ENCODE data around the gene ANKS1A.

The ANKS1A gene

DNA sequence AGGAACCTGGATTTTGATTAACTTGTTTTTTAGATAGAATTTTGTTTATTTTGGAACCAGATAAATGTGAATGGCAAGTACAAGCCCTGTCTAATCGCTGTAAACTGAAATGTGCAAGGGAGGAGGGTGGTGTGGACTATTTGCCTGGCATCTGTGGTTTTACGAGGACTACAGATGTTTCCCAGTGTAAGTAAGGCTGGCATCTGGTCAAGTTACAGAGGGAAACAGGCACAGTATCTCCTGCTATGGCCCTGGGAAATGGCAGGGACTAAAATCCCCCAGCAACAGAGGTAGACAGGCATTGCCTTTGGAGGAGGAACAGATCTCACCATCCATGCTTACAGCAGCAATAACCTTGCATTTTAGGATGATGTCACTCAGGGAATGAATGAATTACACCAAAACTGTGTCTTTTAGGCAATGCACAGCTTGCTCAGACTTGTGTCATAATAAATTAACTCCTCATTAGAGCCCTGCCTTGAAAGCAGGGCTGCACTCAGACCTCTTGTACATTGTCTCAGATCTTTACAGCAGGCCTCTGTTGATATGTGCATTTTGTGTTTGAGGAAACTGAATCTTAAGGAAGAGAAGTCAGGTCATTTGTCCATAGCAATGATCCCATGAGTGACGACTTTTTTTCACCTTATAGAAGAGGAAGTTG, 155.8 kb downstream of the ANKS1A start:
- no peak overlapping the region for H3K4me3 ChIP-seq (ENCODE audit: low read depth, low read length)
- TF ChIP-seq, protein P1, sequence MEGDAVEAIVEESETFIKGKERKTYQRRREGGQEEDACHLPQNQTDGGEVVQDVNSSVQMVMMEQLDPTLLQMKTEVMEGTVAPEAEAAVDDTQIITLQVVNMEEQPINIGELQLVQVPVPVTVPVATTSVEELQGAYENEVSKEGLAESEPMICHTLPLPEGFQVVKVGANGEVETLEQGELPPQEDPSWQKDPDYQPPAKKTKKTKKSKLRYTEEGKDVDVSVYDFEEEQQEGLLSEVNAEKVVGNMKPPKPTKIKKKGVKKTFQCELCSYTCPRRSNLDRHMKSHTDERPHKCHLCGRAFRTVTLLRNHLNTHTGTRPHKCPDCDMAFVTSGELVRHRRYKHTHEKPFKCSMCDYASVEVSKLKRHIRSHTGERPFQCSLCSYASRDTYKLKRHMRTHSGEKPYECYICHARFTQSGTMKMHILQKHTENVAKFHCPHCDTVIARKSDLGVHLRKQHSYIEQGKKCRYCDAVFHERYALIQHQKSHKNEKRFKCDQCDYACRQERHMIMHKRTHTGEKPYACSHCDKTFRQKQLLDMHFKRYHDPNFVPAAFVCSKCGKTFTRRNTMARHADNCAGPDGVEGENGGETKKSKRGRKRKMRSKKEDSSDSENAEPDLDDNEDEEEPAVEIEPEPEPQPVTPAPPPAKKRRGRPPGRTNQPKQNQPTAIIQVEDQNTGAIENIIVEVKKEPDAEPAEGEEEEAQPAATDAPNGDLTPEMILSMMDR (IDR thresholded peaks at IDR 0.05; ENCODE audit: low read depth, low read length): no peak
- in situ Hi-C loops (cut with HindIII; ENCODE audit: low sequenced_read_pairs): no loop called here
- no peak for DNase-seq (ENCODE audit: low read depth, low spot score)

DNA sequence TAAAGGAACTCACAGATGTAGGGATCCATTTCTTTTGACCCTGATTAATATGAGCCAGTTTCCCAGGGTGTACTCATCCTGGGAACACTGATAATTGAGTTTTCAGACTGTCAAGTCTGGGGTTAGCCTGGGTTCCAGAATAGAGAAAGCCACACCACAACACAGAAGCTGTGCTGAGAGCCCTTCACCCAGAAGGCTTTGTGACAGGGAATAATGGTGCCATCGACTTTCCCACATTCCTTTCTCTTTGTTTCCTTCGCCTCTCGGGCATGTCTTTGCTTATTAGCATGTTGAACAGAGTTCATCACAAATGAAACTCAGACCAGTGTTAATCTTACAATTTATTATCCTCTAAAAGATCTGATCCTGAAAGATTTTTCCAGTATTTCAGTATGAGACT, 157.0 kb downstream of the ANKS1A start:
- TF ChIP-seq, protein P1 (IDR thresholded peaks at IDR 0.05; ENCODE audit: low read depth, low read length): no peak
- in situ Hi-C loops (cut with HindIII; ENCODE audit: low sequenced_read_pairs): no loop called here
- no peak overlapping the region for H3K4me3 ChIP-seq (ENCODE audit: low read depth, low read length)
- DNase-seq (ENCODE audit: low read depth, low spot score): no peak

DNA sequence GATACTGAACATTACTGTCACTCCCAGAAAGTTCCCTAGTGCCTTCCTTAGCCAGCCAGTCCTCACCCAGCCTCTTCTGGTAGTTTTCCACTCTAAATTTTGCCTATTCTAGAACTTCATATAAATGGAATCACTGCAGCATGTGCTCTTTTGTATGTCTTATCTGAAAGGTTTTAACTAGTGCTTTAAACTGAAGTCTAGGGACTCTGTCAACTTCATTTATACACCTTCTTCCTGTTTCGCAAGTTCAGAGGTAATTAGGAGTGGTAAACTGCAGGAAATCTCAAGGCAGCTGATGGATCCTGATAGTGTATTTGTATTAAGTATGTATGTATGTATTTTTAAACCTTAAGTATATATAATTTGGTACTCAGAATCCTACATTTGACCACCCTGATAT, 157.8 kb downstream of the ANKS1A start:
- no peak overlapping the region for H3K4me3 ChIP-seq (ENCODE audit: low read depth, low read length)
- DNase-seq (ENCODE audit: low read depth, low spot score): no peak
- in situ Hi-C loops (cut with HindIII; ENCODE audit: low sequenced_read_pairs): no loop called here
- TF ChIP-seq, protein P1 (IDR thresholded peaks at IDR 0.05; ENCODE audit: low read depth, low read length): no peak

DNA sequence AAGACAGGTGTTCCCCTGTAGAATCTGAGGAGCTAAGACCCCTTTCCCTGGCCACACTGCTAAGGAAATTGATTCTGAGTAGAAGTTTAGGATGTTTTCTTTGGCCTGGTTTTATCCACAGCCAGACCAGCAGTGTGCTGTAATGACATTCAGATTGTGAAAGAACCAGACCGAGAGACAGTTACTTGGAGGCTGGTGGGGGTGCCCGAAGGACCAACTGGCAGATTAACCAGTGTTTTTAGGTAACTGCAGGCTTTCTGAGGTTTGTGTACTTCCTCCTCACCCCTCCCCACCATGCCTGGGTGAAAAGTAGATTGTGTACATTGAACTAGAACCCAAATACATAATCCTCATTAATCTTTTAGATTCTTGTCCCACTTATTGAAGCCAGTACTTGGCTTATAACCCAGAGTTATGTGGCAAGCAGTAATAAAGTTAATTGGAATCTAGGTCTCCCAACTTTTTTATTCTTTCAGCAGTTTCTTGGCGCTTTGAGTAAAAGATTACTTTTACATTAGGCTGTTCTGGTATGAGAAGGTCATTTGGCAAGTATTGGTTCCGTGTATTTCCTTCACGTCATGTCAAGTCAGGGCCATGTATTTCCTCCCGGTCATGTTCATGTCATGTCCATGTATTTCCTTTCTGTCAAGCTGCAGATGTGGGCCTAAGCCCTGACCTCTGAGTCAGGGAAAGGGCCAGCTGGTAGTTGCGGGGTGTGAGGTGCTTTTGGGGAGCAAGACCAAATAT, 158.4 kb downstream of the ANKS1A start:
- DNase-seq (ENCODE audit: low read depth, low spot score): peak; percentile 66
- TF ChIP-seq, protein P1 (IDR thresholded peaks at IDR 0.05; ENCODE audit: low read depth, low read length): no peak
- no peak overlapping the region for H3K4me3 ChIP-seq (ENCODE audit: low read depth, low read length)
- in situ Hi-C loops (cut with HindIII; ENCODE audit: low sequenced_read_pairs): no loop called here

DNA sequence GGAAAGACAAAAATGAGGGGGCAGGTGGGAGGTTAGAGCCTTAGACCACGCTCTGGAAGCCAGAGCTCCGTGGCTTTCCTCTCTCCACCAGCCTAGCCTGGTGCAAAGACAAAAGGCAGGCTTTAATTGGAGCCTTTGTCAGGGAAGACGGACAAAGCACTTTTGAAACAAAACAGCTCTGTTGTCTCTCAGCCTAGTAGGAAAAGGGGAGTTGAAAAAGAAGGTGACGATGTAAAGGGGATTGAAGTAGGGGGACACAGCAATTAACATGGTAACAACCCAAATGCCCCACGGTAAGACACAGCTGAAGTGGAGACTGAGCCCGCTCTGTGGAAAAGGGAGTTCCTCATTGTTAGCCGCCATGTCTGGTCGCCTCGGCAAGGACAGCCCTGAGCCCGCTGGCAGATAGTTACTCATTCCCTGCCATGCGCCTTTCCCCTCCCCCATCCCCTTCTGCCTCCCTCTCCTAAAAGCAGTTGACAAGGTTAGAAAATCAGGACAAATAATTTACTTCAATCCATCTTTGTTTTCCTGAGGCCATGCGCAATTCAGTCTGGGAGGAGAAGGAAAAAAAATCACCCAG, 159.1 kb downstream of the ANKS1A start:
- in situ Hi-C loops (cut with HindIII; ENCODE audit: low sequenced_read_pairs): no loop called here
- TF ChIP-seq, protein P1 (IDR thresholded peaks at IDR 0.05; ENCODE audit: low read depth, low read length): no peak
- no peak for DNase-seq (ENCODE audit: low read depth, low spot score)
- H3K4me3 ChIP-seq (ENCODE audit: low read depth, low read length): no peak overlapping the region

DNA sequence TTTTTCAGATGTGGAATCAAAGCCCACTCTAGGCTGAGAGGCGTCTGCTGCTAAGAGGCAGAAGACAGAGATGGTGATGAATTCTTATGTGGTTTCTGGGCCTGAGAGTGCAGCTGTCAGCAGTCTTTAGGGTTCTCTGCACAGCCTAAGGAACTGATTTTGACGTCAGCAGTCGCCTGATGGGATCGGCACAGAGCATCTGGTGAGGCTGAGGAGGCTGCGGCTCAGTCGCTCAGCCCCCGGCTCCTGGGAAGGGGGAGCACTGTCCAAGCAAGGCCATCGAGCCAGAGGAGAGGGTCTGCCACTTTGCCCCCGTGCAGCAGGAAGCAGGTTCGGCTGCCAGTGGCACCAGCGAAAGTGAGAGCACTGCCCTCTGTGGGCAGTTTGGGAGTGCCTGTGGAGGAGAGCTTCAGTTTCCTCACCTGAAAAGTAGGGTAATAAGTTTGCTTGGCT, 159.6 kb downstream of the ANKS1A start:
- in situ Hi-C loops (cut with HindIII; ENCODE audit: low sequenced_read_pairs): no loop called here
- DNase-seq (ENCODE audit: low read depth, low spot score): peak; percentile 78
- no peak overlapping the region for H3K4me3 ChIP-seq (ENCODE audit: low read depth, low read length)
- TF ChIP-seq, protein P1 (IDR thresholded peaks at IDR 0.05; ENCODE audit: low read depth, low read length): peak; percentile 38

Measured in astrocyte of the spinal cord (primary cell).